Measurements from ENCODE around the gene CABP2.
"Not testable (repeated sequence)": the region's sequence is repeated elsewhere in the genome, so short reads cannot be mapped to it uniquely, and the experiment has no call there.

The CABP2 gene

GRCh38 chr11:67476692-67477091 is 46.6 kb downstream of the CABP2 start:
- DNase-seq (ENCODE audit: low read depth in 2 of 2) = not testable (repeated sequence)

GRCh38 chr11:67472882-67473281 is 50.4 kb downstream of the CABP2 start:
- DNase-seq (ENCODE audit: low read depth in 2 of 2) = no peak

DNA sequence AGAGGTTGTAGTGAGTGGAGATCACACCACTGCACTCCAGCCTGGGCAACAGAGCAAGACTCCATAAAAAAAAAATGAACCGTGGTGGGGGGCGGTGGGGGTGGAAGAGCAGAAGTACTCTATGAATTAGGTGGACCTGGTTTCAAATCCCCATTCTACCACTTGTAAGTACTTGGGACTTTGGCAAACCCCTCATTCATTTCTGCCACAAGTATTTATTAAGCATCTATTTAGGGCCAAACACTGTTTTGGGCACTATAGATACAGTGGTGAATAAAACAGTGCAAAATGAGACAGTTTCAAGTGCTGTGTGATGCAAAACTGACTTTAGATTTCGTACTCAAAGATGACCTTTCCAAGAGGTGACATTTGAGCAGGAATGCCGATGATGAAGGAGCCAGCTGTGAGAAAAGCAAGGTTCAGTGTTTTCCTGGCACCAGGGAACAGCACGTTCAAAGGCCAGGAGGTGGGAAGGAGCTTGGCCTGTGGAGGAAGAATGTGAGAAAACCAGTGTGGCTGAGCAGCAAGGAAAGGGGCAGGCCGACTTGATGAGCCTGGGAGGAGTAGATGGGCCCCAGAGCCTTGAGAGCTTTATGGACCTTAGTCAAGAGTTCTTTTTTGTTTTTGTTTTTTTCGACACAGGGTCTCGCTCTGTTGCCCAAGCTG is 52.8 kb downstream of the CABP2 start:
- no peak for DNase-seq (ENCODE audit: low read depth in 2 of 2)

GRCh38 chr11:67469508-67469811 is 53.8 kb downstream of the CABP2 start:
- DNase-seq (ENCODE audit: low read depth in 2 of 2) = no peak

Data from stimulated activated CD4-positive, alpha-beta T cell treated with anti-CD3 and anti-CD28 coated beads, Interleukin-1b, Interleukin-23, amount 100 ng/mL, for 4 hours (primary cell).